Measurements from ENCODE around the gene HS3ST6. TPM values are rescaled to one million over a fixed set of nuclear protein-coding genes. Genes with fewer than 3 reads are reported as not detected.

The HS3ST6 gene
- total RNA-seq, 1 donor from 2014 or later, result not detected

DNA sequence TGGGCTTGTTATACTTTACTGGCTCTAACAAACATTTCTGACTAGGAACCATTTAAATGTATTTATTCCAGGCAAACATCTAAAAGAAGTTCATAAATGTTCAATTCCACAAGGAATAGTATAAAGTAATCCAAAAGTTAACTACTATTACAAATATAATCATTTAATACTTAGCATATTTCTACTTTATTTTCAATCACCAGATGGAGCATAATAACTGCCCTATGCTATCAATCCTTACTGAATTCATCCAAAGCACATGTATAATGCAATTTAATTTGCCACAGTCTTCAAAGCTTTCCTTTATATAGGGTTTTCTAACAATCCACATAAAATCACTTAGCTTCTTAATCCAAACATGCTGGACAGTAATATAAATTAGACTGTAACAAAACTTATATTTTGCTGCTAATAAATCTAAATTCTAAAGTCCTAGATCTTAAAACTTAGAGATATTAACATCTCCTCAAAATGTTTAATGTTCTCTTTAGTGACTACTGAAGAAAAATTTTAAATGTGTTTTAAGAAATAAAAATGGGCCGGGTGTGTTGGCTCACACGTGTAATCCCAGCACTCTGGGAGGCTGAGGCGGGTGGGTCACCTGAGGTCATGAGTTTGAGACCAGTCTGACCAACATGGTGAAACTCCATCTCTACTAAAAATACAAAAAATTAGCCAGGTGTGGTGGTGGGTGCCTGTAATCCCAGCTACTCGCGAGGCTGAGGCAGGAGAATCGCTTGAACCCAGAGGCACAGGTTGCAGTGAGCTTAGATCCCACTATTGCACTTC, 52.1 kb downstream of the HS3ST6 start:
- intact Hi-C loops (cut with DNase I), result no loop called here
- DNase-seq (ENCODE audit: missing footprints) (no peak), ATAC-seq (no peak)

DNA sequence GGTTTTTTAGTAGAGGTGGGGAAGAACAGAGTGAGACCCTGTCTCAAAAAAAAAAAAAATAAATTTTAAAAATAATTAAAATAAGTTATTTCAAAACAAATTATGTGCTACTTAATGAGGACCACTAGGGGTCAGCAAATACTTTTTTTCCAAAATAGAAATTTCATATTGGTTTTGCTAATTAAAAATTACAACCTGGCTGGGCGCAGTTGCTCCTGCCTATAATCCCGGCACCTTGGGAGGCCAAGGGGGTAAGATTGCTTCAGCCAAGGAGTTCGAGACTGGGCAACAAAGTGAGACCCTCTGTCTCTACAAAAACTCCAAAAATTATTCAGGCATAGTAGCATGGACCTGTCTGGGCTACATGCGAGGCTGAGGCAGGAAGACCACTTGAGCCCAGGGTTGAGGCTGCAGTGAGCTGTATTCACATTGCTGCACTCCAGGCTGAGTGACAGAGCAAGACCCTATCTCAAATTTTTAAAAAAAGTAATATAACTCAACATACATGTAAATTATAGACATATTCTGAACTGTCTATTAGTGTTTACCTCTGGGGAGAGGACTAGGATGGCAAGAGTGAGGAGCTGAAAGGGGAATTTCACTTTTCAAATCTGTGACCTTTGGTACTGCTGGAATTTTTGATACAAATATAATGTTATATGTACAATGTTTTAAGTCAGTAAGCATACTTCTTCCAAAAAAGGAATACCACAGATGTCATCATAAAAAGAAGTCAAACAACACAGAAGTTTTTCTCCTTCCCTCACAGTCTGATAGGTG, 54.3 kb downstream of the HS3ST6 start:
- intact Hi-C loops (cut with DNase I), result loop anchor here (1.0 to 5.0 kb wide), 2 partner anchors 65 to 278 kb away; no protein-coding TSS in a partner anchor
- ATAC-seq (no peak), DNase-seq (ENCODE audit: missing footprints) (no peak)

DNA sequence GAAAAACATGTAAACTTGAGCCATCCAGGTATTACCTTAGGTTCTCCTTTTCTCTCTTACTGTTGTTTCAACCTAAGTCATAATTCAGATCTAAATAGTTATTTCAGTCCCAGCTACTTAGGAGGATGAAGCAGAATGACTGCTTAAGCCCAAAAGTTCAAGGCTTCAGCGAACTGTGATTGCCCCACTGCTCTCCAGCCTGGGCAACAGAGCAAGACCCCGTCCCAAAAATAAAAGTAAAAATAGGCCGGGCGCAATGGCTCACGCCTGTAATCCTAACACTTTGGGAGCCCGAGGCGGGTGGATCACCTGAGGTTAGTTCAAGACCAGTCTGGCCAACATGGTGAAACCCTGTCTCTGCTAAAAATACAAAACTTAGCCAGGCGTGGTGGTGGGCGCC, 55.8 kb downstream of the HS3ST6 start:
- intact Hi-C loops (cut with DNase I), result loop anchor here (5.0 kb wide), 1 partner anchor 280 kb away; no protein-coding TSS in a partner anchor
- ATAC-seq (no peak), DNase-seq (ENCODE audit: missing footprints) (no peak)

DNA sequence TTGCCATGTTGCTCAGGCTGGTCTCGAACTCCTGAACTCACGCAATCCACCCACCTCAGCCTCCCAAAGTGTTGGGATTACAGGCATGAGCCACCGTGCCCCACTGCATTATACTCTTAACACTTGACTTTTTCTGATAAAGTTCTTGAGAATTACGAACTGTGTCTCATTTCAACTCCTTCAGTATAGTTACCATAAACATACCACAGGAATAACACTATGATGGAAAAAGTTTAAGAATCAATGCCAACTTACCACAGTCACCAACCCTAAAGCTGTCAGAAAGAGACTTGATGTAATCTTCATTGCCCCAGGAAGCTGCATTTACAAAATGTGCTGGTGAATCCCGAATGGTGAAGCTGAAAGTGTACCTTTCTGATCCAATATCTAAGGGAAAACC, 56.5 kb downstream of the HS3ST6 start:
- DNase-seq (ENCODE audit: missing footprints) (no peak), ATAC-seq (no peak)
- intact Hi-C loops (cut with DNase I), result loop anchor here (5.0 kb wide), 1 partner anchor 281 kb away; no protein-coding TSS in a partner anchor

Other genes with a start within 250 kb of the HS3ST6 start
- 41.5 TPM for gene JPT2, start 240.1 kb downstream of the HS3ST6 start, total RNA-seq
- 66.4 TPM for gene MAPK8IP3, start 212.2 kb downstream of the HS3ST6 start, total RNA-seq
- 33.9 TPM for gene NME3, start 146.9 kb downstream of the HS3ST6 start, total RNA-seq
- 8.2 TPM for gene EME2, start 145.6 kb downstream of the HS3ST6 start, total RNA-seq
- gene MRPS34, start 145.3 kb downstream of the HS3ST6 start, total RNA-seq, result 80.8 TPM
- gene SPSB3, start 135.8 kb downstream of the HS3ST6 start, total RNA-seq, result 36.1 TPM
- gene NUBP2, start 135.5 kb downstream of the HS3ST6 start, total RNA-seq, result 37.9 TPM
- not detected for gene IGFALS, start 124.7 kb downstream of the HS3ST6 start, total RNA-seq
- gene HAGH, start 91.6 kb downstream of the HS3ST6 start, total RNA-seq, result 171 TPM
- 28.3 TPM for gene FAHD1, start 91.2 kb downstream of the HS3ST6 start, total RNA-seq
- not detected for gene MEIOB, start 46.3 kb downstream of the HS3ST6 start, total RNA-seq
- gene MSRB1, start 24.8 kb upstream of the HS3ST6 start, total RNA-seq, result 25.3 TPM
- 271 TPM for gene RPL3L, start 36.3 kb upstream of the HS3ST6 start, total RNA-seq
- 737 TPM for gene NDUFB10, start 41.1 kb upstream of the HS3ST6 start, total RNA-seq
- 907 TPM for gene RPS2, start 46.4 kb upstream of the HS3ST6 start, total RNA-seq
- not detected for gene RNF151, start 48.4 kb upstream of the HS3ST6 start, total RNA-seq
- gene TBL3, start 53.6 kb upstream of the HS3ST6 start, total RNA-seq, result 24.9 TPM
- gene NOXO1, start 63.1 kb upstream of the HS3ST6 start, total RNA-seq, result 0.22 TPM
- gene GFER, start 65.8 kb upstream of the HS3ST6 start, total RNA-seq, result 25.8 TPM
- gene SYNGR3, start 71.6 kb upstream of the HS3ST6 start, total RNA-seq, result 0.62 TPM
- 18.5 TPM for gene ZNF598, start 91.4 kb upstream of the HS3ST6 start, total RNA-seq
- not detected for gene NPW, start 101.4 kb upstream of the HS3ST6 start, total RNA-seq
- gene NHERF2, start 108.5 kb upstream of the HS3ST6 start, total RNA-seq, result 292 TPM
- 23.3 TPM for gene NTHL1, start 129.4 kb upstream of the HS3ST6 start, total RNA-seq
- gene TSC2, start 129.6 kb upstream of the HS3ST6 start, total RNA-seq, result 62.8 TPM
- gene PKD1, start 217.5 kb upstream of the HS3ST6 start, total RNA-seq, result 85.8 TPM
- 0.87 TPM for gene RAB26, start 230.2 kb upstream of the HS3ST6 start, total RNA-seq
- gene TRAF7, start 237.4 kb upstream of the HS3ST6 start, total RNA-seq, result 27.3 TPM